ENCODE results near the gene TIMM44.

The TIMM44 gene

DNA sequence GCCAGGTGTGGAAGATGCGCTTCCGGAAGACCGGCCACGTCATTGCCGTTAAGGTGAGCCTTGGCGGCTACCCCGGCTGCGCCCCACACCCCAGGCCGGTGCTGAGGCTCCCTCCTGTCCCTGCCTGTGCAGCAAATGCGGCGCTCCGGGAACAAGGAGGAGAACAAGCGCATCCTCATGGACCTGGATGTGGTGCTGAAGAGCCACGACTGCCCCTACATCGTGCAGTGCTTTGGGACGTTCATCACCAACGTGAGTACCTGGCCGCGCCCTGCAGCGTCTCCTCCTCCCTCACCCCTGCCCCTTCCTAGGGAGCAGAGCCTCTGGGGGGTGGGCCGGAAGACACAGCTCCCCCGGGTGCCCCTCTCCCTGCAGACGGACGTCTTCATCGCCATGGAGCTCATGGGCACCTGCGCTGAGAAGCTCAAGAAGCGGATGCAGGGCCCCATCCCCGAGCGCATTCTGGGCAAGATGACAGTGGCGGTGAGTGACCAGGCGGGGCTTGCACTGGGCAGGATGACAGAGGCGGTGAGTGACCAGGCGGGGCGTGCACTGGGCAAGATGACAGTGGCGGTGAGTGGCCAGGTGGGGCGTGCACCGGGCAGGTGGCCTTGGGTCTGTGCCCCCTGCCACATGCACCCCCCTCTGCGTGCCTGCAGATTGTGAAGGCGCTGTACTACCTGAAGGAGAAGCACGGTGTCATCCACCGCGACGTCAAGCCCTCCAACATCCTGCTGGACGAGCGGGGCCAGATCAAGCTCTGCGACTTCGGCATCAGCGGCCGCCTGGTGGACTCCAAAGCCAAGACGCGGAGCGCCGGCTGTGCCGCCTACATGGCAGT, 32.9 kb downstream of the TIMM44 start:
- H3K27me3 Mint-ChIP-seq: peaks cover 13% of the 10 kb centered on the region
- DNase-seq: no peak
- no peak overlapping the region for H3K4me3 Mint-ChIP-seq
- H3K9me3 Mint-ChIP-seq: no peaks in the 10 kb centered on the region
- peaks cover 48% of the 10 kb centered on the region for H3K36me3 Mint-ChIP-seq (ENCODE audit: low read depth)
- no peak overlapping the region for H3K27ac Mint-ChIP-seq
- H3K4me1 Mint-ChIP-seq (ENCODE audit: low read depth): peaks cover 13% of the 10 kb centered on the region

DNA sequence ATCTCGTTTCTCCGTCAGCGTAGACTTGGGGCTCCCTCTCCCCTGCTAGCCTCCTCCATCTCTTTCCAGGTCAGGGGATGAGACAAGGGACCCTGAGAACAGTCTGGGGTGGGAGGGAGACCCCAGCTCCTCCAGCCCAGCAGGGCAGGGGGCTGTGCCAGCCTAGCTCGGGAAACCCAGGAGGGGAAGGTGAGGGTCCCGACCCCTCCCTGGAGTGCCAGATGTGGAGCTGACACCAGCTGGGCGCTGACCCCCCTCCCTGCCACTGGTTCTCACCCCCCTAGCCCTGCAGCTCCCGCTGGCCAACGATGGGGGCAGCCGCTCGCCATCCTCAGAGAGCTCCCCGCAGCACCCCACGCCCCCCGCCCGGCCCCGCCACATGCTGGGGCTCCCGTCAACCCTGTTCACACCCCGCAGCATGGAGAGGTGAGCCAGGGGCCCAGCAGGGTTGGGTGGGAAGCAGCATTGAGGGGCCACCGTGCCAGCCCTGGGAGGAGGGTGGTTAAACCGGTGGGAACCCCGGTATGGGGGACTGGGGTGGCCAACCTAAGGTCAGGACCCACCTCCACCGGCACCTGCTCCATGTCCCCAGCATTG, 33.9 kb downstream of the TIMM44 start:
- DNase-seq: no peak
- H3K4me1 Mint-ChIP-seq (ENCODE audit: low read depth): peaks cover 19% of the 10 kb centered on the region
- H3K9me3 Mint-ChIP-seq: no peaks in the 10 kb centered on the region
- H3K27ac Mint-ChIP-seq: no peak overlapping the region
- peaks cover 4% of the 10 kb centered on the region for H3K27me3 Mint-ChIP-seq
- no peak overlapping the region for H3K4me3 Mint-ChIP-seq
- H3K36me3 Mint-ChIP-seq (ENCODE audit: low read depth): peaks cover 56% of the 10 kb centered on the region

DNA sequence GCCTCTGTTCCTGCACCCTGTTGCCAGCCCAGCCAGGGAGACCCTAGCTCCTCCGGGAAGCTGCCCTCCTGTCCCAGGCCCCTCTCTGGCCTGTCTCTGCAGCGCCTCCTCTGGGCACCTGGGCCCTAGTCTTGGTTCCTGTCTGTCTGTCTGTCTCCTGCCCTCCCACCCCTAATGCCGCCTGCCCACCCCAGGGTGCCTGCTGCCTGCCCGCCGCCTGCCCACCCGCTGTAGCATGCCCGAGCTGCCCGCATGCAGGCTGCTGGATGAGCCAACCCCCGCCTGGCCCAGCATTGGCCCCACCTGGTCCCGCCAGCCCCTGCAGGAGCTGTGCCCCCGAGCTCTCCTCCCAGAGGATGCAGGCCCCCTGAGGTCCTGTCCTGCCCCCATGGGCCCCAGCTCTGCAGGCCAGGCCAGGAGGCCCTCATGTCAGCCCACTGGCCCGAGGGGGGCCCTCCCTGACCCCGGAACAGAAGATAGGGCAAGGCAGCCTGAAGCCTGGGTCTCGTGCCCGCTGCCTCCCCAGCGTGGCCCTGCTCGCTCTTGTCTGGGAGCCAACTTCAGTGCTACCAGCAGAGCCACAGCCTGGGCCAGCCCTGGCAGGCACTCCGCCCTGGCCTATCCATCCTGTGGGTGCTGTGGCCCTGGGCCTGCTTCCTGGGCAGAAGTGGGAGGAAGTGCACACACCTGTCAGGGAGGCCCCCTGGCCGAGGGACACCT, 34.6 kb downstream of the TIMM44 start:
- no peak for DNase-seq
- H3K9me3 Mint-ChIP-seq: no peaks in the 10 kb centered on the region
- H3K4me1 Mint-ChIP-seq (ENCODE audit: low read depth): peaks cover 22% of the 10 kb centered on the region

DNA sequence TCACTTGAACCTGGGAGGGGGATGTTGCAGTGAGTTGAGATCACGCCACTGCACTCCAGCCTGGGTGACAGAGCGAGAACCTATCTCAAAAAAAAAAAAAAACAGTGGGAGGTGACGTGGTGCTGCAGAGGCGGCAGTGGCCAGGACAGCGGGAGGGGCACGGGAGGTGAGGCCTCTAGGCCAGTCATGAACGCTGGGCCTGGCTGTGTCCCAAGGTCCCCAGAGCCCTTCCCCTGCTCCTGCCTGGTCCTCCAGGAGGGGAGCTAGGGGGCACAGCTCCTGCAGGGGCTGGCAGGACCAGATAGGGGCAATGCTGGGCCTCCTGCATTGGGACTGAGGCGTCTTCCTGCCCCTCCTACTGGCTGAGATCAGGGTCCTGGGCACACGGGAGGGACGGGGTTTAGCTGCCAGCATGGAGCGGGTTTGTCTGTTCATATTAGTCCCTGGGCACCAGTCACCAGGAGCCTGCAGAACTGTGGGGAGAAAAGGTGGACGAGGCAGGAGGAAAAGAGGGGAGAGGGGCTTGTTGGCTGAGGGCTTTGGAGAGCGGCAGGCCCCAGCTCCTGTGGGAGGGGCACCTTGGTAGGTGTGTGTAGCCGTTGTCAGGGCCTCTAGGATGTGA, 35.3 kb downstream of the TIMM44 start:
- peaks cover 57% of the 10 kb centered on the region for H3K36me3 Mint-ChIP-seq (ENCODE audit: low read depth)
- DNase-seq: no peak
- no peaks in the 10 kb centered on the region for H3K27me3 Mint-ChIP-seq
- no peak overlapping the region for H3K4me3 Mint-ChIP-seq
- peaks cover 26% of the 10 kb centered on the region for H3K4me1 Mint-ChIP-seq (ENCODE audit: low read depth)
- no peaks in the 10 kb centered on the region for H3K9me3 Mint-ChIP-seq
- H3K27ac Mint-ChIP-seq: no peak overlapping the region

More for the DNA sequence above, 34.6 kb downstream of the TIMM44 start:
- Mint-ChIP-seq H3K4me3 (no peak overlapping the region), H3K36me3 (ENCODE audit: low read depth) (peaks cover 60% of the 10 kb centered on the region), H3K27ac (no peak overlapping the region), H3K27me3 (no peaks in the 10 kb centered on the region)

DNA sequence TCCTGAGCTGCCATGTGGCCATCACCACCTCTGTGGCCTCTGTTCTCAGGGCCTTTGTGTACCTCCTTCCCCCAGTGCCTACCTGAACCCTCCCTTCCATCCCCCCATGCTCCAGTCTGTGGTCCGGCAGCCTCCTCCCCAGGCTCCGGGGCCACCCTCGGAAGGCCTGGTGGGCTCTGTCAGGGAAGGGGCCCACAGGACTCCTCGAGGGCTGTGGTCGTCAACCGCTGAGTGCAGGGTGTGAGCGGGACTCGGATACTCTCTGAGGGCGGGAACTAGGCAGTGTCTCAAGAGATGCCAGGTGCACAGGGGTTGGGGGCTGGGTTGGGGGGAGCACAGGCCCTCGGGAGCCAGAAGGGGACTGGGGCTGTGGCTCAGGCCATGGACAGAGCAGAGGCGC, 35.9 kb downstream of the TIMM44 start:
- Mint-ChIP-seq H3K27ac (no peak overlapping the region), H3K36me3 (ENCODE audit: low read depth) (peaks cover 50% of the 10 kb centered on the region), H3K4me1 (ENCODE audit: low read depth) (peaks cover 32% of the 10 kb centered on the region), H3K4me3 (no peak overlapping the region), H3K27me3 (no peaks in the 10 kb centered on the region), H3K9me3 (no peaks in the 10 kb centered on the region)
- no peak for DNase-seq

DNA sequence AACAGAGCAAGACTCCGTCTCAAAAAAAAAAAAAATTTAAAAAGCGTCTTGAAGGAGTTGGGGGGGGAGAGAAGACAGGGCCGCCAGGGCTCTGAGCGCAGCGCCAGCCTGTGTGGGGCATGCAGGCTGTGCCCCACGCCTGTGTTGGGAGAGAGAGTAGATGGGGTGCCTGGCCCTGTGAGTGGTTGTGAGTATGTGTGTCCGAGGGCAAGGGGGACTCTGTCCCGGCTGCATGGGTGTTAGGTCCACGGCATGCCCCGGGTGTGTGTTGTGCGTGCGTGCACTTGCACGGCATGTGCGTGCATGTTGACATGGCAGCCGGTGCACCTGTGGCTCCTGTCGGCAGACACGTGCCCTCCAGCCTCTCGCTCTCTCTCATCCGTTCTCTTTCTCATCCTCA, 36.3 kb downstream of the TIMM44 start:
- DNase-seq: no peak
- no peaks in the 10 kb centered on the region for H3K9me3 Mint-ChIP-seq
- H3K36me3 Mint-ChIP-seq (ENCODE audit: low read depth): peaks cover 49% of the 10 kb centered on the region
- H3K4me1 Mint-ChIP-seq (ENCODE audit: low read depth): peaks cover 34% of the 10 kb centered on the region
- H3K27me3 Mint-ChIP-seq: no peaks in the 10 kb centered on the region
- no peak overlapping the region for H3K27ac Mint-ChIP-seq
- H3K4me3 Mint-ChIP-seq: no peak overlapping the region

DNA sequence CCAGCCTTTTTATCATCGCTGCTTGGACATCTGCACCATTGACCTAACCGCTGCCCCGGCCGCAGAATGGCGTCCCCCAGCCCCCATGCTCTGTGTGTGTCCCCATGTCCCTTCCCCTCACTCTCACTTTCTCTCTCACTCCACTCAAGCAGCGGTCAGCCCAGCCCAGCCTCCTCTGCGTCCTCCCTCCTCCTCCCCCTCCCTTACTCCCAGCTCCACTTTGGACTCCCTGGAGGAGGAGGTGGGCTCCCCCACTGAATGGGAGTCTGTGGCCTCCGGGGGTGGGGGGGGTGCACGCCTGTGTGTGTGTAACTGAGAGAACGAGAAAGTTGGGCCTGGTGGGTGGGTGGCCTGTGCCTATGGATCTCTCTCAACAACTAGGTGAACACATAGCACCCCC, 37.6 kb downstream of the TIMM44 start:
- peaks cover 35% of the 10 kb centered on the region for H3K4me1 Mint-ChIP-seq (ENCODE audit: low read depth)
- peak overlapping the region; percentile 32 for H3K27ac Mint-ChIP-seq

DNA sequence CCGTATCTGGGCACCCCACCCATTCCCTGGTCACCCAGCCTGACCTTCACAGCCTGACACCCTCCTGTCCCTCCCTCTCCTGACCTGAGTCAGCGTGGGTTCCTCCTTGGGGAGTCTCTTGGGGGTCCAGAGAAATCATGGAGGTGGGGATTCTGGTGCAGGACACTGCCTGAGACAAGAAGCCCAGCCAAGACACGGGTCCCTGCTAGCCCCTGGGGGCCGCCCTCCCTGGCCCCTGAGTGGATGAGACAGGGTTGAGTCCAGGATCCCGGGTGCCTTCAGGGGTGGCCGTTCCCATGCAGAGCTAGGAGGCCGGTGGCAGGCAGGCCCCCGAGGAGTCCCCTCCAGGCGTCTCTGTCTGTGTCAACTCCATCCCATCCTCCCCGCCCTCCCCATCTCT, 38.2 kb downstream of the TIMM44 start:
- Mint-ChIP-seq H3K9me3 (no peaks in the 10 kb centered on the region), H3K36me3 (ENCODE audit: low read depth) (peaks cover 32% of the 10 kb centered on the region), H3K4me3 (peak overlapping the region; percentile 88), H3K4me1 (ENCODE audit: low read depth) (peaks cover 35% of the 10 kb centered on the region), H3K27me3 (no peaks in the 10 kb centered on the region), H3K27ac (peak overlapping the region; percentile 92)
- DNase-seq: no peak

More for the DNA sequence above, 37.6 kb downstream of the TIMM44 start:
- Mint-ChIP-seq H3K36me3 (ENCODE audit: low read depth) (peaks cover 38% of the 10 kb centered on the region), H3K9me3 (no peaks in the 10 kb centered on the region), H3K27me3 (no peaks in the 10 kb centered on the region), H3K4me3 (peak overlapping the region; percentile 88)
- DNase-seq: no peak

DNA sequence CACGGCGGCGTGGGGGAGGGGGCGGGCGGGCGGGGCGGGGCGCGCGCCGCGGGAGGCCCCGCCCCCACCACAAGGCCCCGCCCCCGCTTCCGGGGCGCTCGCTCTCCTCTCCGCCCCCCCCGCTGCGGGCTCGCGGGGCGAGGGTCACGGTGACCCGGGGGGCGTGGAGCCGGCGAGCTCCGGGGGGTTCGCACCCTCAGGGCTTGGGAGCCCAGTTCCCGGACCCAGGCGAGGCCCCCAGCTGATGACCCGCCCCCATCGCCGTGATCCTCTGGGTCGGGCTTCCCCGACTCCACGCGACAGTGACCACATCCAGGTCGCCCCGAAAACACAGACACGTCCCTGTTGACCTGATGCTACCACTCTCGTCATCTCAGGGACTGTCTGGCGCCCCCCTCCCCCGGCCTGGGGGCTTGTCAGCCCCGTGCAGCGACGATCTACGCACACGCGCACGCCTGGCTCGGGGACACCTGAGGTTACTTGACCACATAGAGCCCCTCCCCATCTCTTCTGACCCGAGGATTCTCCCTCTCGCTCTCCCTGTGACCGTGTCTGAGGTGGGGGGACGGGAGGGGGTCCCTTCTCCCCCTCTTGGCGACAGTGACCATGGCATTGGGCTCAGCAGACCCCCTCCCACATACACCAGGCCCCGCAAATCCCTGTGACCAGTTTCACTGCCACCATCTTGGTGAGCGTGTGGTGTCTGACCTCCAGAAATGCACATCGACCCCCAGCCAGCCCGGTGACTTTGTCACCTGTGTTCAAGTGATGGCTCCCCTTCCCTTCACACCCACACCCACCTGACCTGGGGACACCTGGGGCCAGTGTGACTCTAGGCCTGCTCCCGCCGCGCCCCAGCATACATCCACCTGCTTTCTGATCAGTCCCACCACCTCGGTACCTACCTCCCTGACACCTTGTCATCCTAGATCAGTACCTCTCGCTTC, 39.1 kb downstream of the TIMM44 start:
- peak overlapping the region; percentile 92 for H3K27ac Mint-ChIP-seq
- H3K4me1 Mint-ChIP-seq (ENCODE audit: low read depth): peaks cover 35% of the 10 kb centered on the region
- no peaks in the 10 kb centered on the region for H3K27me3 Mint-ChIP-seq
- peak overlapping the region; percentile 88 for H3K4me3 Mint-ChIP-seq
- no peaks in the 10 kb centered on the region for H3K9me3 Mint-ChIP-seq
- H3K36me3 Mint-ChIP-seq (ENCODE audit: low read depth): peaks cover 30% of the 10 kb centered on the region
- no peak for DNase-seq

DNA sequence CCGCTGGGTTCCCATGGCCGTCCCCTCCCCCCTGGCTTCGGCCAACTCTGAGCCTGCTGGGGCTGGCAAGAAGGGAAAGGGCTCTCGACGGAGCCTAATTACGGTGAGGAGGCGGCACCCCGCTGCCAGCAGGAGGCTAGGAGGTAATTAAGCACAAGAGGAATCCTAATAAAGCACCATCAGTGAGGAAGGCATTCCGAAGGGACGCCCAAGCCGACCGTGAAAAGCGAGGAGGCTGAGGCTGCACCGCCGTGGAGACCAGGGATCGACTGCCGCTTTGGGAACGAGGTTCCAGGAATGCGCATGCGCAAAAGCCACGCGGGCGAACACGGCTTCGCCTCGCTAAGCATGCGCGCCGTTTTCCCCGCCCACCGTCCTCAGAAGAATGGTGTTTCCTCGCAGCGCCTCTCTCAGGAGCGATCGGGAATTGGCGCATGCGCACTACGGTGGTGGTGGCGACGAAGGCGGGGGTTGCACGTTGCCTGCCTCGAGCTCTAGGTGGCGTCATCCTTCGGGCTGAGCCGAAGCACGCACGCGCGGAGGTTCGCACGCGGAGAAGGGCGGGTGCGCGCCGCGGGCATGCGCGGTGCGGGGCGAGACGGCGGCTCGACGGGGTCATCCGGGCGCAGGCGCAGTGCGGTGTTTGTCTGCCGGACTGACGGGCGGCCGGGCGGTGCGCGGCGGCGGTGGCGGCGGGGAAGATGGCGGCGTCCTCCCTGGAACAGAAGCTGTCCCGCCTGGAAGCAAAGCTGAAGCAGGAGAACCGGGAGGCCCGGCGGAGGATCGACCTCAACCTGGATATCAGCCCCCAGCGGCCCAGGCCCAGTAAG, 40.0 kb downstream of the TIMM44 start, which contains the start of gene MAP2K7:
MAP2K7 (plus strand) TSS at position 634 of the 830 bp plus-strand sequence; CDS start at position 702, 68 bp downstream.
- Mint-ChIP-seq H3K36me3 (ENCODE audit: low read depth) (peaks cover 30% of the 10 kb centered on the region), H3K27ac (peak within 1 kb of the TSS; percentile 97), H3K27me3 (no peaks in the 10 kb centered on the region), H3K4me3 (peak within 1 kb of the TSS; percentile 88), H3K4me1 (ENCODE audit: low read depth) (peaks cover 35% of the 10 kb centered on the region), H3K9me3 (no peaks in the 10 kb centered on the region)
- DNase-seq: peak; percentile 100

DNA sequence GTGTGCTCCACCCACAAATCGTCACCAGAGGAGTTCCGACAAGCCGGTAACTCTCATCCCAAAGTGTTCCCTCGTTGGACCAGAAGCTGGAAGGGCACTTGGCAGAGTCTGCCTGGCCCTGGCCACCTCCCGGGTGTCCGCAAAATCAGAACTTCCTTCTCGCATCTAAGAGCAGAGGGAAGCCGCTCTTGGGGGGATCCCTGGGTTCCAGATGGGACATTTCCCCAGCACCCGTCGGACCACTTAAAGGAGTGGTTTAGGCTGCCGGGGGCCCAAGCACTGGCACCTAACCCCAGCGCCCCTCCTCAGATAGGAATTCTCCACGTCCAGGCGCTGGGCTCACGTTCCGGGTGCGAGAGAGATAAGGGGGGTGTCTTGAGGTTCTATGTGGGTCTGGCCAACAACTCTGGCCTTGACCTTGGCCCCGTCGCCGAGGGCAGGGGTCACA, 40.6 kb downstream of the TIMM44 start:
- Mint-ChIP-seq H3K36me3 (ENCODE audit: low read depth) (peaks cover 30% of the 10 kb centered on the region), H3K9me3 (no peaks in the 10 kb centered on the region), H3K27me3 (no peaks in the 10 kb centered on the region), H3K4me1 (ENCODE audit: low read depth) (peaks cover 35% of the 10 kb centered on the region), H3K27ac (peak overlapping the region; percentile 97), H3K4me3 (peak overlapping the region; percentile 86)
- DNase-seq: no peak

DNA sequence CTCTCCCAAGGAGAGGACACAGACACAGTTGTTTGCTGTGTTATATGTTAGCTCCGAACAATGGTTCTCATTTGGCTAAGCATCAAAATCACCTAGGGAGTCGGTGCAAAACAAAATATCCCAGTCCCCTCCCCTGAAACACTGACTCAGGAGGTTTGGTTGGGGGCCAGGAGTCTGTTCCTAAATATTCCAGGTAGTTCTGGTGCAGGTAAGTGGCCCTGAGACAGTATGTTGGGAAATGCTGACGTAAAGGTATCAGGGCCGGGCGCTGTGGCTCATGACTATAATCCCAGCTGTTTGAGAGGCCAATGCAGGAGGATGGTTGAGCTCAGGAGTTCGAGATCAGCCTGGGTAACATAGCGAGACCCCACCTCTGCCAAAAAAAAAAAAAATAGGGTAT, 42.1 kb downstream of the TIMM44 start:
- Mint-ChIP-seq H3K9me3 (no peaks in the 10 kb centered on the region), H3K4me3 (no peak overlapping the region), H3K36me3 (ENCODE audit: low read depth) (peaks cover 20% of the 10 kb centered on the region), H3K4me1 (ENCODE audit: low read depth) (peaks cover 31% of the 10 kb centered on the region), H3K27me3 (peaks cover 3% of the 10 kb centered on the region), H3K27ac (no peak overlapping the region)
- DNase-seq: no peak

DNA sequence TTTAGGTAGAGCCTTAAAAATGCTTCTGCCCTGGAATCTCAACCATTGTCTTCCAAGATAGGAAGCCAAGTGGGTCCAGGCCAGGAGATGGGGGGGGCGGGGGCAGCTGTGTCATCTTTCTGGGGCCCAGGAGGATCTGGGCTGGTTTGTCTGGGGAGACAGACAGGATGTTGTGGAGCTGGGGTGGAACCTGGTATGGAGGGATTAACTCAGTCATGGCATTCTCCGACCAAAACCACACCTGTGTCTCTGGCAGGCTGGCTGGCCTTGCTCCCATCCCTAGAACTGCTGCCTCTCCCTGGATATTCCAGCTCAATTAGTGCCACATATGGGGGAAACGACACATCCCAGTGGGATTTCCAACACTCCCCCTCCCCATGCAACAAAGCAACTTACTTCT, 42.5 kb downstream of the TIMM44 start:
- peaks cover 16% of the 10 kb centered on the region for H3K36me3 Mint-ChIP-seq (ENCODE audit: low read depth)
- H3K9me3 Mint-ChIP-seq: no peaks in the 10 kb centered on the region
- peaks cover 28% of the 10 kb centered on the region for H3K4me1 Mint-ChIP-seq (ENCODE audit: low read depth)
- H3K27me3 Mint-ChIP-seq: peaks cover 3% of the 10 kb centered on the region
- no peak for DNase-seq
- no peak overlapping the region for H3K27ac Mint-ChIP-seq
- H3K4me3 Mint-ChIP-seq: no peak overlapping the region
